C1 segment of cervical spinal cord (tissue), 14 donors: ENCODE data around the gene MRPL16.
"Not testable (repeated sequence)": the region's sequence is repeated elsewhere in the genome, so short reads cannot be mapped to it uniquely, and the experiment has no call there.

Experiments used
- DNase-seq, 14 donors: peaks; one replicate each; lab custom pipeline; 2025; lab: John Stamatoyannopoulos, UW

The MRPL16 gene

GRCh38 chr11:59810189-59810910, at the start of gene MRPL16:
Gene MRPL16 (minus strand): TSS chr11:59810778. CDS start chr11:59810658, 120 bp downstream.
- DNase-seq, result peak; percentile 9 to 86 (median 72)

GRCh38 chr11:59859673-59860072, 49.1 kb upstream of the MRPL16 start:
- no peak for DNase-seq

- DNase-seq, result no peak
These were observed 47.2 kb upstream of the MRPL16 start for GRCh38 chr11:59857439-59858434.

- DNase-seq, result no peak
These were observed 44.3 kb upstream of the MRPL16 start for GRCh38 chr11:59854871-59855270.

- not testable (repeated sequence) for DNase-seq
These were observed 40.8 kb upstream of the MRPL16 start for GRCh38 chr11:59851416-59851815.

GRCh38 chr11:59849551-59849950, 39.0 kb upstream of the MRPL16 start:
- DNase-seq, result not testable (repeated sequence)

GRCh38 chr11:59849129-59849528, 38.6 kb upstream of the MRPL16 start:
- no peak for DNase-seq

- not testable (repeated sequence) for DNase-seq
These were observed 37.9 kb upstream of the MRPL16 start for GRCh38 chr11:59848439-59848838.

- no peak for DNase-seq
These were observed 37.0 kb upstream of the MRPL16 start for GRCh38 chr11:59847626-59848025.

- DNase-seq, result no peak
These were observed 36.0 kb upstream of the MRPL16 start for GRCh38 chr11:59846556-59846955.

GRCh38 chr11:59845399-59845798, 34.8 kb upstream of the MRPL16 start, which contains the start of gene CBLIF:
Gene CBLIF (minus strand): TSS chr11:59845499. CDS start chr11:59845453, 46 bp downstream.
- DNase-seq, result no peak

GRCh38 chr11:59842316-59842715, 31.7 kb upstream of the MRPL16 start:
- no peak for DNase-seq

GRCh38 chr11:59841514-59841913, 30.9 kb upstream of the MRPL16 start:
- no peak for DNase-seq

GRCh38 chr11:59839615-59840014, 29.0 kb upstream of the MRPL16 start:
- DNase-seq, result no peak

GRCh38 chr11:59833602-59834001, 23.0 kb upstream of the MRPL16 start:
- no peak for DNase-seq

GRCh38 chr11:59829358-59829757, 18.8 kb upstream of the MRPL16 start:
- DNase-seq, result no peak

GRCh38 chr11:59822989-59823566, 12.5 kb upstream of the MRPL16 start:
- DNase-seq, result peak in 3 of 14 donors; percentile 1 to 5 (median 5)

- no peak for DNase-seq
These were observed 8.0 kb upstream of the MRPL16 start for GRCh38 chr11:59818572-59818971.

- not testable (repeated sequence) for DNase-seq
These were observed 5.9 kb upstream of the MRPL16 start for GRCh38 chr11:59816434-59816833.

- no peak for DNase-seq
These were observed 5.2 kb upstream of the MRPL16 start for GRCh38 chr11:59815754-59816153.

GRCh38 chr11:59814021-59814420, 3.4 kb upstream of the MRPL16 start:
- no peak for DNase-seq

- DNase-seq, result no peak
These were observed 2.8 kb upstream of the MRPL16 start for GRCh38 chr11:59813364-59813763.
